Stimulated activated naive CD8-positive, alpha-beta T cell treated with anti-CD3 and anti-CD28 coated beads, Interleukin-15, amount 100 ng/mL, for 72 hours (primary cell): Measurements from ENCODE around the gene CERS1.

Experiments
- ATAC-seq: fragments of 150-1000 bp; cut with Tn5 transposase; 2 replicates; pipeline ENCODE4 v1.10.0; 2021; ENCODE audit warnings: mild to moderate bottlenecking, moderate library complexity
- DNase-seq, 2 donors: peaks; one replicate each; pipeline ENCODE4 v3.0.0; 2021 to 2022
- H3K27ac Mint-ChIP-seq, 2 donors: one replicate each; pipeline ENCODE4 v1.8.0; 2022; ENCODE audit warnings: mild to moderate bottlenecking in 2 of 2, mixed read lengths in 2 of 2, moderate library complexity in 2 of 2
- H3K27me3 Mint-ChIP-seq: one replicate; pipeline ENCODE4 v1.8.0; 2022; ENCODE audit warnings: mixed read lengths
- H3K4me1 Mint-ChIP-seq: one replicate; pipeline ENCODE4 v1.8.0; 2022; ENCODE audit warnings: mild to moderate bottlenecking, mixed read lengths
- H3K4me3 Mint-ChIP-seq, 2 donors: one replicate each; pipeline ENCODE4 v1.8.0; 2022; ENCODE audit warnings: mild to moderate bottlenecking in 2 of 2, mixed read lengths in 2 of 2, moderate library complexity in 1 of 2
- H3K9me3 Mint-ChIP-seq, 2 donors: one replicate each; pipeline ENCODE4 v1.8.0; 2022; ENCODE audit warnings: mixed read lengths in 2 of 2

Gene CERS1

GRCh38 chr19:18895824-18896341 is at the start of gene CERS1:
CERS1 (minus strand) TSS chr19:18896158; CDS start chr19:18896072, 86 bp downstream.
- Mint-ChIP-seq H3K4me1 (peaks cover 18% of the 10 kb centered on the region), H3K27me3 (peaks cover 54% of the 10 kb centered on the region), H3K9me3 (no peaks in the 10 kb centered on the region), H3K4me3 (peak within 1 kb of the TSS; percentile 65 to 81), H3K27ac (no peak within 1 kb of the TSS)
- DNase-seq (no peak), ATAC-seq (peak; percentile 13)

GRCh38 chr19:18945297-18945696 is 49.3 kb upstream of the CERS1 start:
- Mint-ChIP-seq H3K27me3 (peaks cover 41% of the 10 kb centered on the region), H3K27ac (no peak overlapping the region), H3K4me1 (peaks cover 10% of the 10 kb centered on the region), H3K4me3 (no peak overlapping the region), H3K9me3 (no peaks in the 10 kb centered on the region)
- DNase-seq (no peak), ATAC-seq (no peak)

- no peak overlapping the region for H3K27ac Mint-ChIP-seq
- H3K4me1 Mint-ChIP-seq: peaks cover 20% of the 10 kb centered on the region
- H3K27me3 Mint-ChIP-seq: peaks cover 59% of the 10 kb centered on the region
- DNase-seq (no peak), ATAC-seq (no peak)
- no peaks in the 10 kb centered on the region for H3K9me3 Mint-ChIP-seq
- no peak overlapping the region for H3K4me3 Mint-ChIP-seq
These were observed 47.5 kb upstream of the CERS1 start for GRCh38 chr19:18943465-18943864.

GRCh38 chr19:18942692-18943091 is 46.7 kb upstream of the CERS1 start:
- no peak for DNase-seq
- Mint-ChIP-seq H3K4me3 (no peak overlapping the region), H3K9me3 (no peaks in the 10 kb centered on the region), H3K27me3 (peaks cover 63% of the 10 kb centered on the region), H3K27ac (no peak overlapping the region), H3K4me1 (peaks cover 20% of the 10 kb centered on the region)
- ATAC-seq: no peak

GRCh38 chr19:18941628-18942354 is 45.8 kb upstream of the CERS1 start:
- Mint-ChIP-seq H3K4me3 (peak overlapping the region; percentile 28 to 67), H3K27ac (no peak overlapping the region), H3K27me3 (peaks cover 63% of the 10 kb centered on the region), H3K4me1 (peaks cover 20% of the 10 kb centered on the region), H3K9me3 (no peaks in the 10 kb centered on the region)
- no peak for ATAC-seq
- no peak for DNase-seq

- Mint-ChIP-seq H3K4me3 (peak within 1 kb of the TSS; percentile 80), H3K4me1 (peaks cover 20% of the 10 kb centered on the region), H3K27me3 (peaks cover 63% of the 10 kb centered on the region), H3K9me3 (no peaks in the 10 kb centered on the region), H3K27ac (peak within 1 kb of the TSS in 1 of 2 donors; percentile 42)
- ATAC-seq (peak; percentile 86), DNase-seq (peak; percentile 67 to 73)
These were observed 45.0 kb upstream of the CERS1 start, which contains the start of gene HOMER3 for GRCh38 chr19:18940769-18941627. HOMER3 (minus strand) TSS chr19:18941217; CDS start chr19:18938982, 2,235 bp downstream.

- no peak for DNase-seq
- ATAC-seq: peak; percentile 22
- H3K4me3 Mint-ChIP-seq: peak overlapping the region; percentile 80
- peaks cover 20% of the 10 kb centered on the region for H3K4me1 Mint-ChIP-seq
- peak overlapping the region in 1 of 2 donors; percentile 42 for H3K27ac Mint-ChIP-seq
- H3K9me3 Mint-ChIP-seq: no peaks in the 10 kb centered on the region
- H3K27me3 Mint-ChIP-seq: peaks cover 56% of the 10 kb centered on the region
These were observed 44.2 kb upstream of the CERS1 start for GRCh38 chr19:18939922-18940768.

GRCh38 chr19:18939163-18939562 is 43.2 kb upstream of the CERS1 start:
- Mint-ChIP-seq H3K4me1 (peaks cover 20% of the 10 kb centered on the region), H3K4me3 (no peak overlapping the region), H3K9me3 (no peaks in the 10 kb centered on the region), H3K27ac (no peak overlapping the region), H3K27me3 (peaks cover 60% of the 10 kb centered on the region)
- ATAC-seq (no peak), DNase-seq (no peak)

- peak overlapping the region in 1 of 2 donors; percentile 45 for H3K4me3 Mint-ChIP-seq
- H3K9me3 Mint-ChIP-seq: no peaks in the 10 kb centered on the region
- DNase-seq: no peak
- no peak for ATAC-seq
- peaks cover 17% of the 10 kb centered on the region for H3K4me1 Mint-ChIP-seq
- peaks cover 33% of the 10 kb centered on the region for H3K27me3 Mint-ChIP-seq
- peak overlapping the region in 1 of 2 donors; percentile 12 for H3K27ac Mint-ChIP-seq
These were observed 37.3 kb upstream of the CERS1 start for GRCh38 chr19:18933297-18933696.

- Mint-ChIP-seq H3K4me3 (peak overlapping the region; percentile 72 to 79), H3K27me3 (peaks cover 31% of the 10 kb centered on the region), H3K27ac (no peak overlapping the region), H3K4me1 (peaks cover 17% of the 10 kb centered on the region), H3K9me3 (no peaks in the 10 kb centered on the region)
- ATAC-seq (peak; percentile 91), DNase-seq (peak; percentile 72 to 73)
These were observed 36.4 kb upstream of the CERS1 start for GRCh38 chr19:18932216-18932841.

- DNase-seq (no peak), ATAC-seq (peak; percentile 5)
- Mint-ChIP-seq H3K4me3 (peak overlapping the region; percentile 72 to 79), H3K27me3 (peaks cover 31% of the 10 kb centered on the region), H3K9me3 (no peaks in the 10 kb centered on the region), H3K4me1 (peaks cover 17% of the 10 kb centered on the region), H3K27ac (no peak overlapping the region)
These were observed 35.6 kb upstream of the CERS1 start for GRCh38 chr19:18931316-18932162.

- Mint-ChIP-seq H3K4me3 (no peak overlapping the region), H3K27ac (no peak overlapping the region), H3K27me3 (peaks cover 24% of the 10 kb centered on the region), H3K4me1 (peaks cover 17% of the 10 kb centered on the region), H3K9me3 (no peaks in the 10 kb centered on the region)
- DNase-seq (no peak), ATAC-seq (no peak)
These were observed 33.4 kb upstream of the CERS1 start for GRCh38 chr19:18929311-18929710.

GRCh38 chr19:18928018-18928805 is 32.3 kb upstream of the CERS1 start:
- DNase-seq (no peak), ATAC-seq (no peak)
- Mint-ChIP-seq H3K9me3 (no peaks in the 10 kb centered on the region), H3K27ac (no peak overlapping the region), H3K4me1 (peaks cover 12% of the 10 kb centered on the region), H3K27me3 (peaks cover 13% of the 10 kb centered on the region), H3K4me3 (no peak overlapping the region)
